Neural crest cell (in vitro differentiated cells): ENCODE results near the gene ZFYVE28. TPM values are rescaled to one million over a fixed set of nuclear protein-coding genes. Genes with fewer than 3 reads are reported as not detected.
A peak's percentile ranks its signal among the peaks of the same experiment; 100 is the strongest.

ENCODE experiments used
- DNase-seq: peaks from one replicate; pipeline ENCODE4 v3.0.0; 2021; ENCODE audit warnings: low read depth, mixed read lengths, low spot score
- H3K27ac Mint-ChIP-seq: one replicate; pipeline ENCODE4 v1.8.0; 2021; ENCODE audit warnings: mild to moderate bottlenecking, mixed read lengths; ENCODE audit not compliant: unreplicated experiment
- H3K27me3 Mint-ChIP-seq: 2 replicates; pipeline ENCODE4 v1.8.0; 2021; ENCODE audit warnings: low read depth, mild to moderate bottlenecking, mixed read lengths
- H3K36me3 Mint-ChIP-seq: 2 replicates; pipeline ENCODE4 v1.8.0; 2021; ENCODE audit warnings: low read depth, mild to moderate bottlenecking, mixed read lengths
- H3K4me1 Mint-ChIP-seq: 2 replicates; pipeline ENCODE4 v1.8.0; 2021; ENCODE audit warnings: mixed read lengths
- H3K4me3 Mint-ChIP-seq: one replicate; pipeline ENCODE4 v1.8.0; 2021; ENCODE audit warnings: mild to moderate bottlenecking, mixed read lengths
- H3K9me3 Mint-ChIP-seq: 2 replicates; pipeline ENCODE4 v1.8.0; 2021; ENCODE audit warnings: mixed read lengths
- CTCF ChIP-seq: fragments of 200-600 bp; sonication (generic); conservative IDR thresholded peaks from 2 replicates; pipeline ENCODE4 v1.5.0; 2021; ENCODE audit warnings: antibody characterized with exemption, mild to moderate bottlenecking
- total RNA-seq: library from RNA; stranded (reverse); gene quantifications from 2 replicates; pipeline ENCODE4 v1.2.1, GENCODE V29; 2021

ZFYVE28 gene
- total RNA-seq, 1 donor from 2014 or later = 1.4 TPM

- Mint-ChIP-seq H3K36me3 (no peaks in the 10 kb centered on the region), H3K9me3 (no peaks in the 10 kb centered on the region), H3K4me1 (peaks cover 7% of the 10 kb centered on the region), H3K4me3 (no peak overlapping the region), H3K27me3 (peaks cover 3% of the 10 kb centered on the region), H3K27ac (no peak overlapping the region)
- no peak for TF ChIP-seq CTCF
- no peak for DNase-seq
These were observed 125.8 kb downstream of the ZFYVE28 start for GRCh38 chr4:2292646-2293108.

DNA sequence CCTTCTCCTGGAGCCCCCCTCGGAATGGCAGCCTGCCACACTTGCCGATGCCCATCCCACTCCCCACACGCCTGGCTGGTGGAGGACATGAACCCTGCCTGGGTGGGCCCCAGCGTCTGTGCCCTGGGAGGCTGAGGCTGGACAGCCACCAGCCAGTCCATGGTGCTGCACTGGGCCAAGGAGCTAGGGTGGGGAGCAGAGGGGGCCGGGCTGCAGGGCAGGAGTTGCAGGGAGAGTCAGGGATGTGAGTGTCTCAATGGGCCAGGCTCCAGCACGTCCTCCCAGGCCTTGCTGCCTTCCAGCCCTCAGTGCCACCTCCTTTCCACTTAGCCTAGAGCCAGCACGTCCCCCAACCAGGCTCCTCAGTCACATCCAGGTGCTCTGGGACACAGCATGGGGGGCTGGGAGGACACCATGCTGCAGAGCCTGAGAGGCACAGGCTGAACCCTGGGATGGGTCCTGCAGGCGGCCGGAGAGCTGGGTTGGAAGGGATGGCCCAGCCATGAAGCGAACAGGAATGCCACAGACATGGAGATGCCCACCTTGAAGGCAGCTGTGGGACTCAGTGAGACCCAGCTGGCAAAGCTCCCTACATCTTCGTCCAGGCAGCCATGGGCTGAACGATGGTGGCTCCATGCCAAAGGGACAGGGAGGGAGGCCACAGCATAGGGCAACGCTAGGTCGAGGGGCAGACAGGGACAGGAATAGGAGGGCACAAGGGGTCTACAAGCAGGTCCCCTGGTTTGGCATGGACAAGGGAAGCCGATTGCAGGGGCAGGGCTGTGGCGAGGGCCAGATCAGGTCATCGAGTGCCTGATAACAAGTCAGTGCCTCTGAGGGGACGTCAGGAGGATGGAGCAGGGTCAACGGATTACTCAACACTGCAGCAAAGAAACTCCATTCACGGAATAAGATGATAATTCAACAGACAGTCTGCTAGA, 126.5 kb downstream of the ZFYVE28 start:
- Mint-ChIP-seq H3K4me1 (peaks cover 10% of the 10 kb centered on the region), H3K36me3 (no peaks in the 10 kb centered on the region), H3K4me3 (no peak overlapping the region), H3K27me3 (no peaks in the 10 kb centered on the region), H3K9me3 (no peaks in the 10 kb centered on the region), H3K27ac (peak overlapping the region; percentile 23)
- no peak for DNase-seq
- no peak for TF ChIP-seq CTCF

- TF ChIP-seq CTCF = no peak
- no peaks in the 10 kb centered on the region for H3K36me3 Mint-ChIP-seq
- H3K27ac Mint-ChIP-seq = no peak overlapping the region
- H3K27me3 Mint-ChIP-seq = no peaks in the 10 kb centered on the region
- H3K4me1 Mint-ChIP-seq = peaks cover 14% of the 10 kb centered on the region
- H3K9me3 Mint-ChIP-seq = no peaks in the 10 kb centered on the region
- no peak for DNase-seq
- H3K4me3 Mint-ChIP-seq = no peak overlapping the region
These were observed 127.3 kb downstream of the ZFYVE28 start for GRCh38 chr4:2290974-2291704.

- no peaks in the 10 kb centered on the region for H3K36me3 Mint-ChIP-seq
- no peak overlapping the region for H3K27ac Mint-ChIP-seq
- no peaks in the 10 kb centered on the region for H3K27me3 Mint-ChIP-seq
- H3K4me1 Mint-ChIP-seq = peaks cover 15% of the 10 kb centered on the region
- H3K4me3 Mint-ChIP-seq = no peak overlapping the region
- no peak for DNase-seq
- no peak for TF ChIP-seq CTCF
- no peaks in the 10 kb centered on the region for H3K9me3 Mint-ChIP-seq
These were observed 128.0 kb downstream of the ZFYVE28 start for GRCh38 chr4:2290488-2290887.

DNA sequence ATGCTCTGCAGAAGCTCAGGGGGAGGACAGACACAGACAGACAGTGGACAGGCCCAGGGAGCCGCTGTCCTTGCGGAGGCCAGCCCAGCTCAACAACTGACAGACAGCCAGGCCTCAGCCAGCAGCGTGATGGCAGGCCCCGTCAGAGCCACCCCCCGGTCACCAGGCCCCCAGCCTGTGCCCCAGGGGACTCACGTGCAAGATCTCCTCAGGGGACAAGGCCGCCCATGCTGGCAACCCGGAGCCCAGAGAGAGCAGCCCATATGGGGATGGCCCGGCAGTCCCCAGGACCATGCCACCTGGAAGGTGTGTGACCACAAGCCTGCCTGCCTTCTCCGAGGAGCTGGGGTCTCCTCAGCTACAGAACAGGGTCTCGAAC, 128.5 kb downstream of the ZFYVE28 start:
- Mint-ChIP-seq H3K9me3 (no peaks in the 10 kb centered on the region), H3K4me3 (no peak overlapping the region), H3K27me3 (no peaks in the 10 kb centered on the region), H3K27ac (no peak overlapping the region), H3K36me3 (no peaks in the 10 kb centered on the region), H3K4me1 (peaks cover 15% of the 10 kb centered on the region)
- no peak for TF ChIP-seq CTCF
- no peak for DNase-seq
